MV-4-11 (cell line): Measurements from ENCODE around the gene GPR107.

Source experiments
- DNase-seq: peaks from one replicate; lab custom pipeline; 2025; lab: John Stamatoyannopoulos, UW

GPR107 gene

DNA sequence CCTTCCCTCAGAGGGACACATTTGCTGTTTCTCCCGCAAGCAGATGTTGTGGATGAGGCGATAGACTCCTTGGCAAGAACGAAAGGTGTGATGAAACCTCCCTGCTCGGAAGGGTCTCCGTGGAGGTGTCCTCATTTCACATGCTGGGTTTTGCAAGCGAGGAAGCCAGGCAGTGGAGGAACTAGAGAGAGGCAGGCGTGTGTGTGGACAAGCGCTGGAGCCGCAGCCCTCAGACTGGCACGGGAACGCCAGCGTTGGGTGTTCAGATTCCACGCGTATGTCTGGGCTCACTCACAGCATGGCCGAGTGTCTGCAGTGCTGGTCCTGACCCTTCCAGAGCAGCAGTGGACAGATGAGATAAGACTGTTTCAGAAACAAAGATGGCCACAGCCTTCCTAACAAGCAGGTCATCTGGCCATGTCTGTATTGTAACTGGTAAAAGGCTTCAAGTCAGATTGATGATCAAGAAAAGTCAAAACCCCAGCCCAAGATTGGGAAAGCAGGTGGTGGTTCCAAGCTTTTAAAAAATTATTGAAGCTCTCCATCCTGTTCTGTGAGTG, 83.5 kb downstream of the GPR107 start:
- no peak for DNase-seq

DNA sequence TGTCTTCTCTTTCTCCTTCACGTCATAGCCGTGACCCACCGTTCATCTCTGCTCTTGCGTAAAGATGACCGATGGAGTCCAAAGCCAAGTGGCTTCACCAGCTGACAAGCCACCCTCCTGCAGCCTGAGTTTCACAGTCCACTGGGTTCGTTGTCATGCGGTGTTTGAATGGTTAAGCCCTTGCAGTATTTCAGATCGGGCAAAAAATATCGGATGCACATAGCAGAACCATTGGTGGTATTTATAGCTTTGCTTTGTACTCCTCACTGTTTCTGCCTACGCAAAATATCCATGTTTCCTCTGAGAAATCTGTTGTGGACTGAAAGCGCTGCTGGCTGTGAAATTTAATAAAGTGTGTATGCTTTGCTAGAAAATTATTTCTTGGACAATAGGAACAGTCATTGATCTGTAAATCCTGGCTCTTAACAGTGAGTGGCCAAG, 84.0 kb downstream of the GPR107 start:
- peak; percentile 60 for DNase-seq

DNA sequence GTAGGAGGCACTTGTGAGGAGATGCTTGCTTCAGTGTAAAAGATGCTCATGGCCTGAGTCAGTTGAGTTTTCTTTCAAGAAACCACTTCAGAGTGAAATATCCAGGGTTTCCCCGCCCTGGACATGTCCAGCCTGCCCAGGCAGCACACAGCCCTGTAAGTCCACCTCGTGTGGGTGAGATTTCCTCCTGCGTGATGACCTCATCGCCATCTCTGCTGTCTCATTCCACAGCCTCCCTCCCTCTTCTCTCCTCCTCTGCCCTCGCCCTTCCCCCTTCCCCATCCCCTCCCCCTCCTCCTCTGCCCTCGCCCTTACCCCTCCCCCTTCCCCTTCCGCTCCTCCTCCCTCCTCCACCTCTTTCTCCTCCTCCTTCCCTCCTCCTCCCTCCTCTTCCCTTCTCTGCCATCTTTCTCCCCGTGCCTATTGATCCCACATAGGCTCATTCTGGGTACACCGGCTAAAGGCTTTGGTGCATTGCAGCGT, 84.5 kb downstream of the GPR107 start:
- DNase-seq, result peak; percentile 25

DNA sequence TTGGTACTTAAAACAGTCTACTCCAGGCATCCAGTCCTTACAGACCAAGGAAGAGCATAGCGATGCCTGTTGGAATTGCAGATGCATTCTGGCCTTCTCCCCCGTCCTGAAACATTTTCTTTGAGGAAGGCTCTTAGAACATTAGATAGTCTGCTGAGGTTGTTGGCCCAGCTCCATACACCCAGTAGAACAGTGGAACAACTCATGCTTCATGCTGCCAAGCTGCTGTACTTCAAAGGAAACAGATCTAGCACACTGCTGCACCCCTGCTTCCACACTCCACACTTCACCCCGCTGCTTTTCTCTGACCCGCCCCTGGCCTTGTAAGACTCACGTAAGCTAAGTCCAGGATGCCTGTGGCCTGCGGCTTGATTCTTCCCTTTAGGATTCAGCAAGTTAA, 85.1 kb downstream of the GPR107 start:
- DNase-seq, result no peak

DNA sequence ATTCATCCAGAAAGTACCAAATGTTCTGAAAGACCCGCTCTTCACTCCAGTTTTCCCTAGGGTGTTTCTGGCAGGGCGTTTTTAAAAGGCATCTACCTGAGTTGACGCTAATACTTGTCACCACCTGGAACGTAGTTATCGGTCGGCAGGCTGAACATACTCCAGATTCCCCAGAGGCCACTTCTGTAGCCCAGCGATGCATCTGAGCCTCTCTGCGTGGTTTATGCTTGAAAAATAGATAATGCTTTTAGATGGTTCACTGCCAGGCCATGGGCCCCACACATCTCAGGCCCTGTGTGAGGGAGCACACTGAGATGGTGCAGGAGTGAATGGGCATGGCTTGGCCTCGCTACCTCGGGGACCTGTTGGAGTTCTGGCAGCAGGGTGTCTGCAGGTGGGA, 85.5 kb downstream of the GPR107 start:
- no peak for DNase-seq

DNA sequence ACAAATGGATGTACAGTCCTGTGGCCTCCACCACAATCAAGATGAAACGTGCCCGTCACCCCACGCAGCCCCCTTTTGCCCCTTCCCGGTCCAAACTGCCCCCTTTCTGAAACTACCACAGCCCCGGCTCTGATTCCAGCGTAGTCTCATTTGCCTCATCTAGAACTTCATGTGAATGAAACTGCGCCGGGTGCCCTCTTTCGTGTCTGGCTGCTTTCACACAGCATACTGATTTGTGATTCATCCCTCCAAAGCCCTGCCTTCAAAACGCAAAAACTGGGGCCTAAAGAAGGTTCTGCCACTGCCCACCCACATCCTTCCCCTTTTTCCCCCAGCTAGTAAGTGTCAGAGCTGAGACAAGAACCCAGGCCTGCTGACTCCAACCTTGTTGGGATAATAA, 87.0 kb downstream of the GPR107 start:
- peak; percentile 95 for DNase-seq

DNA sequence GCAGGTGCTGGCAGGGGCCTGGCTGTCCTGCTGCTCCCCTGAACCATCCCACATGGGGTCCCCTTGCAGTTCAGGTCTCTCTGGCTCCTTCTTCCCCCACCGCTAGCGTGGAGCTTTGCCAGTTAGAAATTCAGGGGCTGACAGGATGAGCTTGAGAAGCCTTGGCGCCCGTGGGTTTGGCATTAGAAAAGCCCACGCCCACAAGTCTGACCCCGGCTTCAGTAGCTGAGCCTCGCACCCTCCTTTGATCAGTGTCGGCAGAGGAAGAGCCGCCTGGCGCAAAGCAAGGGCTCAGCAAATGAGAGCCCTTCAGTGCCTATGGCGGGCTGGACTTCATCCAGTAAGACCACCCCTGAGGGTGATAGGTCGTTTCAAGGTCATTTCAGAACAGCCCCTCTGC, 88.3 kb downstream of the GPR107 start:
- no peak for DNase-seq

DNA sequence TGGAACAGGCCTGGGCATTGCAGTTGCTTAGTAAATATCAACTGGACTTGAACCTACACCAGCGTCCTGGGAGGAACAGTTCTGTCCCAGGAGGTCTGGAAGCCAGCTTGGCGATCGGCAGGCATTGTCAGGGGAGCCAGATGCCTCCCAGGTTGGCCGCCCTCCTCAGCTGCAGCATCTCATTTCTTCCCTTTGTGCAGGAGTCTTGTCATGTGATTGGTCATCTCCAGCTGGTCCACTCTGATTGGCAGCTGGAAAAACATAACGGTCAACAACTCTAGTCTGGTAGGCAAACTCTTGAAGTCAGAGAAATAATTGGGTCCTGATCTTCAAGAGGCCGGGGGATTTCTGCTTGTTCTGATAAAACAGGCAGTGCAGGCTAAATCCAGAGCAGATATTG, 88.9 kb downstream of the GPR107 start:
- DNase-seq, result no peak

DNA sequence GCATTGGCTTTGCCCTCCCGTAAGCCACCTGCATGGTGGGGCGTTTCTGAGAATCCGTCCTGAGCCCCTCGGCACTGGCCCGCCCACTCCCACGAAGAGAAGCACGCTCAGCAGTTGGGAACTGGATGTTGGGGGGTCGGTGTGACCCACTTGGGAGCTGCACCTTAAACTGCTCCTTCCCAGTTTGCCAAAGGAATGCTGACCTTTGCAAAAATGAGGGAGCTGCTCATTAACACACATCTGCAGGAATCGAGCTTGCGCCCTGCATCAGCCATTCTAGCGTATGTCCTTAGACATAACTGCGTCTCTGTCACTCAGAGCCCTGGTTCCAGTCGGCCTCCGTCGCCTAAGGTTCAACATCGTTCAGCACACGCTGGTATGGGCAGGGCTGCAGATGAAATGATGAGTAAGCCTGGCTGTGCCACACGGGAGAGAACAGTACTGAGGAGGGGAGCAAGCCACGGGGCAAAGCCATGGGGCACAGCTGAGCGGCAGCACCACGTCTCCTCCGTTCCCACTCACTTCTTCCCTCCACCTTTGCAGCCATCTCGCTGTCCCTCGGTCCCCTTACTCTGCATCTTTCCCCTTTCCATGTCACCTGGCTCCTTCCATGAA, 89.7 kb downstream of the GPR107 start:
- no peak for DNase-seq

DNA sequence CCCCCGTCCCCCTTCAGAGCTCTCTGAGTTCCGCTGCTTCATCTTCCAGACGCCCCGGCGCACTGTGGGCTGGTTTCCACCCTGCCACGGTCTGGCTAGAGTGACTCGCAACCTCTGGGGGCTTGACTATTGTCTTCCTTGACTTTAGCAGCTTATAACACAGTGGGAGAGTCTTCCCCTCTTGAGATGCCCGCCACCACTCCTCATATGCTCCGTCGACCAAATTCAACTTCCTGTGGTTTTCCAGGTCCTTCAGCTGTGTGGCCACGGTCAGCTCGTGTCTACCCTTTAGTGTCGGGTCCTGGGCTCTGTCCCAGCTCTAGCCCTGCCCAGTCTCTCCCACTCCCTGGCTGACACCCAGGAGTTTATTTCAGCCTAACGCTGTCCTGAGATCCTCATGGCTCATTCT, 90.3 kb downstream of the GPR107 start:
- DNase-seq, result peak; percentile 53

DNA sequence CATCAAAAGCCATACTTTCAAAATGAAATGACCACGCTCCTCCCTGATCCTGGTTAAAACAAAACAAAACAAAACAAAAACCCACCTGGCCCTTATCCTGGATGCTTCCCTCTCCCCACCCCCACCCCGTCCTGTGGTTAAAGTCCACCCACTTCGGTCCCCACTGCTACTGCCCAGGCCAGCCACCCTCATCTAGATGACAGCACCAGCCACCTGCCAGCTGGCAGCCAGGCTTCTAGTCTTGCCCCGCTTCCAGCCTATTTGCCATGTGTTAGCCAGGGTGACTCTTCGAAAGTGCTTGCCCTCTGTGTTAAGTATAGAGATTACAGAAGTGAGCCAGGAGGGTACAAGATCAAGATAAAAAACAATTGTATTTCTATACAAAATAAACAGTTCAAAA, 91.0 kb downstream of the GPR107 start:
- DNase-seq, result no peak

DNA sequence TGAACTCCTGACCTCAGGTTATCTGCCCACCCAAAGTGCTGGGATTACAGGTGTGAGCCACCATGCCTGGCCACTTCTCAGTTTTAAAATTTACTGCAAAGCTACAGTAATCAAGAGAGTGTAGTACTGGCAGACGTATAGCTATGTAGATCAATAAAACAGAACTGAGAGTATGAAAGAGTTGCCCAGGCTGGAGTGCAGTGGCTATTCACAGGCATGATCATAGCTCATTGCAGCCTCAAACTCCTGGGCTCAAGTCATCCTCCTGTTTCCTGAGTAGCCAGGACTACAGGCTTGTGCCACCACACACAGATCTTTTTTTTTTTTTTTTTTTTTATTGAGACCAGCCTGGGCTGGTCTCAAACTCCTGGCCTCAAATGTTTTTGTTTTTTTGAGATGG, 92.0 kb downstream of the GPR107 start:
- DNase-seq, result peak; percentile 74

DNA sequence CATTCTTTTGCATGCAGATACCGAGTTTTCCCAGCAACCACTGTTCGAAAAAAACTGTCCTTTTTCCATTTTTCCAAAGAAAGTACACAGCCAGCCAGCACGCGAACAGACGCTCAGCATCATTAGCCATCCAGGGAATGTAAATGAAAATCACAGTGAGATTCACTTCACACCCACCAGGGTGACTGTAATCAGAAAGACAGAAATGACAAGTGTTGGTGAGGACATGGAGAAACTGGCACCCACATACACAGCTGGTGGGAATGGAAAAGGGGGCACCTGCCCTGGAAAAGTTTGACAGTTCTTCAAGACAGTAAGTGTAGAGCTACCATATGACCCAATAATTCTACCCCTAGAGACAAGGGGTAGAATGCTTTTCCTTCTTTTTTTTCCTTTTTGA, 93.5 kb downstream of the GPR107 start:
- DNase-seq, result no peak

DNA sequence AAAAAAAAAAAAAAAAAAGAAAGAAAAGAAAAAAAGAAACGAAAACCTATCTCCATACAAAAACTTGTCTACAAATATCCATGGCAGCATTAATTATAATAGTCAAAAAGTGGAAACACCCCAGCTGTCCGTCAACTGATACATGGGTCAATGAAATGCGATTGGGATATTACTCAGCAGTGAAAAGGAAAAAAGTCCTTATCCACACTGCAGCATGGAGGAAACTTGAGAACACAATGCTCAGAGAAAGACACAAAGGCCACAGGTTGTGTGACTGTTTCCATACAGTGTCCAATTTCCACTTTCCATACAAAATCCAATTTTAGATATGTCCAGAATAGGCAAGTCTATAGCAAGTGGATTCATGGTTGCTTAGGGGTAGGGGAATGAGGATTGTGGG, 94.2 kb downstream of the GPR107 start:
- no peak for DNase-seq

DNA sequence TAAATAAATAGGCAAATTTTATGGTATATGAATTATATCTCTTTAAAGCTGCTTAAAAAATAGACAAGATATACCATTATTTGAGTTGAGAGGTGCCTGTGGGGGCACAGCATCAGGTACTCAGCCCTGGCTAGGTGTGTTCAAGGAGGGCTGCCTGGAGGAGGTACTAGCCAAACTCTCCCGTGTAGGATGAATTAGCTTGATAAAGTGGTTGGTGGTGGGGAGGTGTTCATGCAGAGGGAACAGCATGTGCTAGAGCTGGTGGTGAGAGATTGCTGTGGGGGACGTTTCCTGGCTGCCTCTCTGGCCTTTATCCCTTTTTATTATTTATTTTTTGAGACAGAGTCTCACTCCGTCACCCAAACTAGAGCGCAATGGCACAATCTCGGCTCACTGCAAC, 95.3 kb downstream of the GPR107 start:
- DNase-seq, result no peak

DNA sequence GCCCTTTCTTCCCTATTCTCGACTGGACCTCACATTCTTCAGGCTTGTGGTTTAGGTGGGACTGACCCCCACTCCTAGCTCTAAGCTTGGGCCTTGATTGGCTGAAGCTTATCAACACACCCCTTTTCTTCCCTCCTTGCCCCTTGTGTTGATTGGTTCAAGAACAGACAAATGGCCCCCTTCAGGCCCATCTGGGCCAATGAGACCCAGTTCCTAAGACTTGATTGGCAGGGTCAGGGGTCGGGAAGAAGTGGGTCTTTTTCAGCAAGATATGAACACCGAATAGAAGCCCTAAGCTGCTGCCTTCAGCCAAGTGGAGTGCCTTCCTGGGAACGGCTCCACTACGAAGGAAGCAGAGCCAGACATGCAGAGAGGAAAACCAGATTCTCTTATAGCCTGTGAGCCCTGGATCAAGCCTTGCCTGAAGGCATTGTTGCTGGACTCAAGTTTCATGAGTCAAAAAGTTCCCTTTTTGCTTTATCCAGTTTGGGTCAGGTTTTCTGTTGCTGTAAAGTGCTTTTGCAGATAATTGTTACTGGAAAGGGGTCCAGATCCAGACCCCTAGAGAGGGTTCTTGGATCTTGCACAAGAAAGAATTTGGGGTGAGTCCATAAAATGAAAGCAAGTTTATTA, 96.1 kb downstream of the GPR107 start:
- DNase-seq, result no peak

DNA sequence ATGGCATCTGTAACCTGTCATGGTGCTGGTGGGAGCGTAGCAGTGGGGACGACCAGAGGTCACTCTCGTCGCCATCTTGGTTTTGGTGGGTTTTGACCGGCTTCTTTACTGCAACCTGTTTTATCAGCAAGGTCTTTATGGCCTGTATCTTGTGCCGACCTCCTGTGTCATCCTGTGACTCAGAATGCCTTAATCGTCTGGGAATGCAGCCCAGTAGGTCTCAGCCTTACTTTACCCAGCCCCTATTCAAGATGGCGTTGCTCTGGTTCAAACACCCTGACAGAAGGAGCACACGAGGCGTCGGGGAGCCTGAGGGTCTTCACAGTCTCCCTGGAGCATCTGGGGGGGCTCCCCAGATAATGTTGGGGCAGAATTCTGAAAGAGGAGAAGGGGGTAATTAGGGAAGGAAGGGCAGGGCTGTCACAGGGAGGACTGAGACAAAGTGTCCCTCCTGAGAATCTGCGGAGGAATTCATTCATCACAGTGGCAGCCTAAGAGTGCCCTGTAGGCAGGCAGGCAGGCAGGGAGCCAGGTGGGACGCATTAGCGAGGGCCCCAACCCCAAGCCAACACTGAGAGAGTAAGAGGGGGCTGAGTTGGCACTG, 97.2 kb downstream of the GPR107 start:
- DNase-seq, result no peak

DNA sequence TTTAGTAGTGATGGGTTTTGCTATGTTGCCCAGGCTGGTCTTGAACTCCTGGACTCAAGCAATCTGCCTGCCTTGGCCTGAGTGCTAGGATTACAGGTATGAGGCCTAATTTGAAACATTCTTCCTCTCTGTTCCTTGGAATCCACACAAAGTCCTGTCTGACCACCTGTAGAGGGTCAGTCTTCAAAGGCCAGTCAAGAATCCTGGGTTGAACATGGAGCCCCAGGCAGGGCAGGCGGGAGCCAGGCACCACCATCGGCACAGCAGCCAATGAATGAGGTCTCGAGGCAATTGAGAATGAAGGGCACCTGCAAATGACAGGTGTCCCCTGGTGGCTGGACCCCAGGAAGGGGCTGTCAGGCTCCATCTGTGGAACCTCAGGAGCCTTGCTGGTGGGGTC, 101.1 kb downstream of the GPR107 start:
- no peak for DNase-seq

DNA sequence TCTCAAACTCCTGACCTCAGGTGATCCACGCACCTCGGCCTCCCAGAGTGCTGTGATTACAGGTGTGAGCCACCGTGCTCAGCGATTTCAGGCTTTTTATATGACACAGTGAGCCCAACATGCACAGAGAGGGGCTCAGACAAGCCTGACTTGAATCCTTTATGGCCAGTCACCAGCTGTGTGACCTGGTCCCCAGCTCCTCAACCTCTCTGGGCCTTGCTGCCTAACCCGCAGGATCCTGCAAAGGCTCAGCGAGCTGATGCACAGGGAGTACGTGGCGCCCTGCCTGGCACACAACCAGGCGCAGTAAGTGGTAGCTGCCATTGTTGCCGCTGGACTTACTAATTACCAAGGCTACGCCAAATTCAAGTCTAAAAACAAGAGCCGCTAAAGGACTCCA, 101.9 kb downstream of the GPR107 start:
- DNase-seq, result no peak

DNA sequence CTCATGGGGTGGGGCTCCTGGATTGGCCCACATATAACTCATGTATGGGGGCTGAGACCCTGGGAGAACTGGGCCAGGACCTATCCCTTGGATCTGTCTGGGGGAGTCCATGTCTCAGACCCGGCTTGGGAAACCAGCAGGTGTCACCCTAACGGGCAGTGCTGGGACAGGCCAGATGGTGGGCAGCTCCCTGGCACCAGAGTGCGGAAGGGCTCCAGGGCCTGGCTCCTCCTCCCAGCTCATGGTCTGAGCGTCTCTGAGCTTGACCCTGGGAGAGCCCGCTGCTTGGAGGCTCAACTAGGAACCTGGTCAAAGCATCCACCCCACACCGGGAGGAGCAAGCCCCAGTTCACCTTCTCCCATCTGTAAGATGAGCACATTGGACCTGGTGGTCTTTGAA, 103.0 kb downstream of the GPR107 start:
- DNase-seq, result no peak

DNA sequence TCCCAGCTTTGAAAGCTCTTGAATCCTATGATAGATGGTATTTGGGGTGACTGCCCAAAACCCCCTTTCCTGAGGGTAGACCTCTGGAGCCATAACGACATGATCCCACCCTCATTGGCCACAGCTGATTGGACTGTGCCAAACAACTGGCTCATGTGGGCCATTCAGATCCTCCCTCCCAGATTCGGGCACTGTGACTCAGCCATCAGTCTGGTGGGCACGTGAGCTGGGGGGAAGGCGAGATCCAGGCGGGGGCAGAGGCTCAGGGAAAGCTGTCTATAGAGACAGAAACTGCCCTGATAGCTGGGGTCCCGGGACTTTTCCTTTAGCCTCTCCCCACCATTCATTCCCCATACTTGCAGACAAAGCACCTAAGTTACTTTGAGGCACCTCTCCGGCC, 103.4 kb downstream of the GPR107 start:
- no peak for DNase-seq

DNA sequence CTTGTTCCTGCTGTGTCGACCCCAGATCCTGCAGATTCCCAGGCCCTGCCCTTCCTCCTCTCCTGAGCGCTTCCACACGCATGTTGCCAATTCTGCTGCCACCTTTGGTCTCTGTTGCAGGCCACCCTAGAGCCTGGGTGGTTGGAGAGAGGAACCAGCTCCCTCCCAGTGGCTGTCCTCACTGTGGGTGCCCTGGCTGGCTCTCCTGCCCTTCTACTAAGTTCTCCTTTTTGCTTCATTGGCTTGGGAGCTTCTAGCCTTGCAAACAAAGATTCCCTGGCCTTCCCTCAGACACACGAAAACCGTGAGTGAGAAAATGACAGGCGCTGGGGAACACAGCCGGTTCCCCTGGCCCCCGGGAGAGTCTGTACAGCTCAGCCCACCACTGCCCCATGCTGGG, 104.3 kb downstream of the GPR107 start:
- peak; percentile 63 for DNase-seq

DNA sequence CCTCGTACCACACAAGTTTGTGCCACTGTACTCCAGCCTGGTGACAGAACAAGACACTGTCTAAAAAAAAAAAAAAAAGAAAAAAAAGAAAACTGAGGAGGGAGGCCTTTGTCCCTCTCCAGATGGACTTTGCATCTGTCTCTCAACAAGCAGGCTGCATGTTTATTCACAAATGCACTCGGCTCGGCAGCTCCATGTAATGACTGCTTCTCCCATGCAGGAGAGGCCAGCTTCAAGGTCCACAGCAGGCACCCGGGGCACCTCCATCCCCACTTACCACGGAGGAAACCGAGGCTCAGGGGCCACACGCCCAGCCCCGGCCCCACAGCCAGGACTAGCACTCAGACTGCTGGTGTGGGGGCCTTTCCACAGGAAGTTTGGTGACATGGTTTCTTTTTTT, 105.4 kb downstream of the GPR107 start:
- no peak for DNase-seq
